ENCODE measurements around the gene AGPS. TPM values are rescaled to one million over a fixed set of nuclear protein-coding genes. Genes with fewer than 3 reads are reported as not detected.
"Not testable (repeated sequence)": the region's sequence is repeated elsewhere in the genome, so short reads cannot be mapped to it uniquely, and the experiment has no call there.

AGPS gene
- total RNA-seq, 4 donors from 2014 or later = 23.1 to 38.8 (median 24.7) TPM

DNA sequence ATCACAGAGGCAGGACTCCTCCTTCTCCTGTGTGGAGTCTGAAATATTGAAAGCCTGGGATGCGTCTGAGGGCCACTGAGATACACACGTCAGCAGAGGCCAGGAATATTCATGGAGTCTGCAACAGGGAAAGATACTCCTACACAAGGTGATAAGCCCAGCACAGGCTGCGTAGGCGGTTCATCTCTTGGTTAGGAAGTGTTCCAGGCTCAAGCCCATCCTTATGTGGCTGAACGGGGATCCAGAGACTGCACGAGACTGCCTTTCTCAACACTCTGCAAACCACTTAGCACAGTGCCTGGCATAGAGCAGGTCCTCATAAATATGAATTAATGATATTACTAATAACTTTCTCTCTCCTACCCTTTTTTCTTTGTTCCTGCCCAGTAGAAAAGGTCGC is 29.2 kb upstream of the AGPS start:
- TF ChIP-seq POLR2A (IDR thresholded peaks at IDR 0.05) = no peak
- TF ChIP-seq, protein P1, sequence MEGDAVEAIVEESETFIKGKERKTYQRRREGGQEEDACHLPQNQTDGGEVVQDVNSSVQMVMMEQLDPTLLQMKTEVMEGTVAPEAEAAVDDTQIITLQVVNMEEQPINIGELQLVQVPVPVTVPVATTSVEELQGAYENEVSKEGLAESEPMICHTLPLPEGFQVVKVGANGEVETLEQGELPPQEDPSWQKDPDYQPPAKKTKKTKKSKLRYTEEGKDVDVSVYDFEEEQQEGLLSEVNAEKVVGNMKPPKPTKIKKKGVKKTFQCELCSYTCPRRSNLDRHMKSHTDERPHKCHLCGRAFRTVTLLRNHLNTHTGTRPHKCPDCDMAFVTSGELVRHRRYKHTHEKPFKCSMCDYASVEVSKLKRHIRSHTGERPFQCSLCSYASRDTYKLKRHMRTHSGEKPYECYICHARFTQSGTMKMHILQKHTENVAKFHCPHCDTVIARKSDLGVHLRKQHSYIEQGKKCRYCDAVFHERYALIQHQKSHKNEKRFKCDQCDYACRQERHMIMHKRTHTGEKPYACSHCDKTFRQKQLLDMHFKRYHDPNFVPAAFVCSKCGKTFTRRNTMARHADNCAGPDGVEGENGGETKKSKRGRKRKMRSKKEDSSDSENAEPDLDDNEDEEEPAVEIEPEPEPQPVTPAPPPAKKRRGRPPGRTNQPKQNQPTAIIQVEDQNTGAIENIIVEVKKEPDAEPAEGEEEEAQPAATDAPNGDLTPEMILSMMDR (IDR thresholded peaks at IDR 0.05) = no peak
- no peaks in the 10 kb centered on the region for H3K36me3 ChIP-seq
- H3K27me3 ChIP-seq = no peaks in the 10 kb centered on the region
- no peaks in the 10 kb centered on the region for H3K9me3 ChIP-seq
- no peak overlapping the region for H3K4me3 ChIP-seq (replicated peaks in 1 of 3)
- no peaks in the 10 kb centered on the region for H3K4me1 ChIP-seq
- H3K27ac ChIP-seq = no peak overlapping the region
- WGBS, 2 donors = 94 to 96% methylated on average over 7 of the region's 7 CpGs
- intact Hi-C loops (cut with DNase I) = no loop called here
- no peak for DNase-seq

DNA sequence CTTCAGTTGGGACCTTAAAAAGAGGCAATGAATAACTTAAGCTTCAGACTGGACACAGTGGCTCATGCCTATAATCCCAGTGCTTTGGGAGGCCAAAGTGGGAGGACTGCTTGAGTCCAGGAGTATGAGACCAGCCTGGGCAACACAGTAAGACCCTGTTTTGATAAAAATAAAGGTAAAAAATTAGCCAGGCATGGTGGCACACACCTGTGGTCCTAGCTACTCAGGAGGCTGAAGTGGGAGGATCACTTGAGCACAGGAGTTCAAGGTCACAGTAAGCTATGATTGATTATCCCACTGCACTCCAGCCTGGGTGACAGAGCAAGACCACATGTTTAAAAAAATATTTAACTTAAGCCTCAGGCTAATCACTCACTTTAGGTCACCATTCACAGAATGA is 26.8 kb upstream of the AGPS start:
- intact Hi-C loops (cut with DNase I); DNase-seq; H3K4me1 ChIP-seq; H3K9me3 ChIP-seq; H3K4me3 ChIP-seq (replicated peaks in 1 of 3); H3K27ac ChIP-seq; H3K27me3 ChIP-seq; H3K36me3 ChIP-seq: not testable (repeated sequence)

DNA sequence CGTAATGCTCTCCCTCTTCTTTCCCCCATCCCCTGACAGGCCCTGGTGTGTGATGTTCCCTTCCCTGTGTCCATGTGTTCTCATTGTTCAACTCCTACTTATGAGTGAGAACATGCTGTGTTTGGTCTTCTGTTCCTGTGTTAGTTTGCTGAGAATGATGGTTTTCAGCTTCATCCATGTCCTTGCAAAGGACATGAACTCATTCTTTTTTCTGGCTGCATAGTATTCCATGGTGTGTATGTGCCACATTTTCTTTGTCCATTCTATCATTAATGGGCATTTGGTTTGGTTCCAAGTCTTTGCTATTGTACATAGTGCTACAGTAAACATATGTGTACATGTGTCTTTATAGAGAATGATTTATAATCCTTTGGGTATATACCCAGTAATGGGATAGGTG is 24.6 kb upstream of the AGPS start:
- H3K4me3 ChIP-seq (replicated peaks in 1 of 3); H3K27me3 ChIP-seq; H3K36me3 ChIP-seq; DNase-seq; intact Hi-C loops (cut with DNase I); H3K9me3 ChIP-seq; H3K4me1 ChIP-seq; H3K27ac ChIP-seq: not testable (repeated sequence)
- 100% methylated on average over 1 of the region's 1 CpG for WGBS, 2 donors

DNA sequence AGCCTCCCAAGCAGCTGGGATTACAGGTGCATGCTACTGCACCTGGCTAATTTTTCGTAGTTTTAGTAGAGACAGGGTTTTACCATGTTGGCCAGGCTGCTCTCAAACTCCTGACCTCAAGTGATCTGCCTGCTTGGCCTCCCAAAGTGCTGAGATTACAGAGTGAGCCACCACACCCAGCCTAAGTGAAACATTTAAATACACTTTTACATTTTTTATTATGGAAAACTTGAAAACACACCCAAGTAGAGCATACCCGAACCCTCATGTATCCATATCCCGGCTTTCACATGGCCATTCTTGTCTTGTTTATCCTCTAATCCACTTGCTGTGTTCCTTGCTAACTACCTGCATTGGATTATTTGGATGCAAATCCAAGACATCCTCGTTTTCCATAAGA is 13.2 kb upstream of the AGPS start:
- H3K4me1 ChIP-seq = no peaks in the 10 kb centered on the region
- no peaks in the 10 kb centered on the region for H3K36me3 ChIP-seq
- no peak overlapping the region for H3K27ac ChIP-seq
- no peaks in the 10 kb centered on the region for H3K9me3 ChIP-seq
- H3K27me3 ChIP-seq = no peaks in the 10 kb centered on the region
- WGBS, 2 donors = 91 to 92% methylated on average over 4 of the region's 4 CpGs
- intact Hi-C loops (cut with DNase I) = no loop called here
- TF ChIP-seq, protein P1 (IDR thresholded peaks at IDR 0.05) = no peak
- no peak for TF ChIP-seq POLR2A (IDR thresholded peaks at IDR 0.05)
- DNase-seq = no peak
- H3K4me3 ChIP-seq (replicated peaks in 1 of 3) = no peak overlapping the region

DNA sequence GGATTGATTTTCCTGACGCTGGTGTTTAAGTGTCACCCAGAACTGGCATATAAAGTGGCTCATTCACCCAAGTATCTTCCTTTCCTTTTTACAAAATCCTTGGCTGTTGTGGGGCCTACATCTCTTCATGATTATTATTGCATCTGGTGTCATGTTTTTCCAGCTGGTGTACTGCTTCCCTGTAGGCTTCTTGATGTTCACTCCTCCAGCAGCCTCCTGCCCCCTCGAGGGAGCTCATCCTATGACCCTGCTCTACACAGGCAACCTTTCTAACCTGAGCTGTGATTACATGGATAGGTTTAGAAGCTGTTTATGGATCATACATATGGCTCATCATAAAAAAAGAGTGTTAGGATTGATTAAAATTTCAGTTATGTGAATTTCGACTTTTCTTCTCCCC is 12.4 kb upstream of the AGPS start:
- intact Hi-C loops (cut with DNase I) = no loop called here
- Histone ChIP-seq H3K27me3 (no peaks in the 10 kb centered on the region), H3K4me3 (replicated peaks in 1 of 3) (no peak overlapping the region), H3K9me3 (no peaks in the 10 kb centered on the region), H3K4me1 (no peaks in the 10 kb centered on the region), H3K36me3 (no peaks in the 10 kb centered on the region), H3K27ac (no peak overlapping the region)
- 92 to 97% methylated on average over 3 of the region's 3 CpGs for WGBS, 2 donors
- DNase-seq = no peak
- TF ChIP-seq, protein P1 (IDR thresholded peaks at IDR 0.05) = no peak
- no peak for TF ChIP-seq POLR2A (IDR thresholded peaks at IDR 0.05)

DNA sequence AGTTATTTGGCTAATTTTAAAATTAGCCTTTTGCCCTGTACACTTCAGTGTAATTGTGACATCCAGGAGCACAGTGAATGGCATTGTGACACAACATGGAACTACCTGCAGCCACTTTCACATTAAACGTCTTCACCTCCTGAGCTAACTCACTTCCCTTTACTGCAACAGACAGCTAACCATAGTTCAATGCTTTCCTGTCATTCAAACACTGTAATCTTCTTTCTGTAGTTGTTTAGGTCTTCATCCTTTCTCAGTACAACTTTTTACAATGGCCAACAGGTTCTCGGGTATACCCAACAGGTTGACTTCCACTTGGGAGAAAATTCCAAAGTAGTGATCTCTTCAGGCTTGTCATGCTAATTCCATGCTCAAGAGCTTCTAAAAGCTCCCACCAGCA is 8.6 kb upstream of the AGPS start:
- intact Hi-C loops (cut with DNase I) = no loop called here
- Histone ChIP-seq H3K27me3 (no peaks in the 10 kb centered on the region), H3K27ac (no peak overlapping the region), H3K4me3 (replicated peaks in 1 of 3) (no peak overlapping the region), H3K36me3 (no peaks in the 10 kb centered on the region), H3K9me3 (no peaks in the 10 kb centered on the region), H3K4me1 (no peaks in the 10 kb centered on the region)
- DNase-seq = no peak
- no peak for TF ChIP-seq POLR2A (IDR thresholded peaks at IDR 0.05)
- TF ChIP-seq, protein P1 (IDR thresholded peaks at IDR 0.05) = no peak
- WGBS, 2 donors = 69 to 75% methylated on average over 2 of the region's 2 CpGs
